ENCODE measurements around the gene RAB44. TPM values are rescaled to one million over a fixed set of nuclear protein-coding genes. Genes with fewer than 3 reads are reported as not detected.

RAB44 gene, protein sequence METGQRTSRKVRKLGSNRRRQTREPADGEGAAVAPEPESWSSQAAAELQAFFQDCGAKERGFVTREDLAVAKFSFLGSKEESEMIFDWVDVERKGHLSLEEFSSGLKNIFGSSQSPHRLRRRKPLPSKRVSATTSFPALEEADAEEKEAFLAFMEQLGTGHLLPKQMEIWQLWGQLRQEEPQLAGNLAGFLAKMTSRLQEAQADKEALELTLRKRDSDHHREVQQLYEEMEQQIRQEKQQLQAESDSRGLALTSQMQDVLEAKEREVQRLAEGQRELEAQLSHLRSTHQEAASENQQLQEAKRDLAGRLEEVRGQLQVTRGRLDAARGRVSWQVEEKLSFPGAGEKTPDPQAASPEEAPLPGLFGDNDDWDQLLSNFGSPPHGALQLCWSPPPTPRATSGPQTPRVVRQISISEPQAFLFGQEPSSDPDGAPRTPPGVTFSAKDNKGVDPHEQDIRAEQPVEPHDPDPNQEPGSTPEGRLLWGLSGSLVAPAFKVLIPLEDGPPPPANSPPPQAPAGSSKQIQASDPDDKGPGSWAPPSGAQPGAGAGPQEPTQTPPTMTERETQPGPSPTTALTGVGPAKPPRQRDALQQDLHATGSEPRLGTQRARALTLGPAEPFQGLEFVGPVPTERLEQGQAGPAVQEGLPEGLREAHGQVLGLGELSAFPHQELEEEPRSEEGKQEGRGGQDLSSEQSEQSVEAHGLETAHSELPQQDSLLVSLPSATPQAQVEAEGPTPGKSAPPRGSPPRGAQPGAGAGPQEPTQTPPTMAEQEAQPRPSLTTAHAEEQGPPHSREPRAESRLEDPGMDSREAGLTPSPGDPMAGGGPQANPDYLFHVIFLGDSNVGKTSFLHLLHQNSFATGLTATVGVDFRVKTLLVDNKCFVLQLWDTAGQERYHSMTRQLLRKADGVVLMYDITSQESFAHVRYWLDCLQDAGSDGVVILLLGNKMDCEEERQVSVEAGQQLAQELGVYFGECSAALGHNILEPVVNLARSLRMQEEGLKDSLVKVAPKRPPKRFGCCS
- polyA plus RNA-seq (2011; rRNA removed) (not detected in 2 replicates), polyA minus RNA-seq (2011; rRNA and poly(A)+ RNA removed) (not detected in 2 replicates)

DNA sequence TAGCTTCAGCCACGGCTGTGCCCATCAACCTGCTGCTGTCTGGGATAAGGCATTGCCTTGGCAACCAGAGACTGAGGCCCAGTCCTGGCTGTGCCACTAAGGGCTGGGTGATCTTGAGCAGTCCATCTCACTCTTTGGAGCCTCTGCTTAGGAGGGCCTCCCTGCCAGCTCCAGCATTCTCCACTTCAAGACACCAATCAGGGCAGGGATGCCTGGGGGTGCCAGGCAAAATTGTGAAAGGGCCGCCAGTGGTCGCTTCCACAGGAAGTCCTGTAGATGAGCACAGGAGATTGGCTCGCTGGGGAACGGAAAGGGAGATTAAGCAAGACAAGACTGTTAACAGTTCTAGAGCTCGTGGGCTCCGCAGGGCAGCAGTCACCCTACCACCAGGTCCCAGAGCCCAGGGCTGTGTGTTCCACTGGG is at the start of gene RAB44:
TSS of gene RAB44 (plus strand) at position 346 of the 423 bp plus-strand sequence. CDS start 6,410 bp downstream, outside the sequence.
- peaks cover 9% of the 10 kb centered on the region for H3K27me3 ChIP-seq (ENCODE audit: control insufficient read depth, insufficient read depth, low read length)
- no peak for DNase-seq (ENCODE audit: low read depth, low spot score)
- ChIA-PET CTCF (interaction anchor here (0.8 kb wide), 1 partner anchor 82 kb away, joined by 3 read pairs; no protein-coding TSS in a partner anchor), POLR2A (interaction anchor here (0.7 kb wide), 1 partner anchor 241 kb away, joined by 4 read pairs; no protein-coding TSS in a partner anchor)
- no peak within 1 kb of the TSS for H3K4me3 ChIP-seq (ENCODE audit: low read depth, low read length)
- TF ChIP-seq, protein P1, sequence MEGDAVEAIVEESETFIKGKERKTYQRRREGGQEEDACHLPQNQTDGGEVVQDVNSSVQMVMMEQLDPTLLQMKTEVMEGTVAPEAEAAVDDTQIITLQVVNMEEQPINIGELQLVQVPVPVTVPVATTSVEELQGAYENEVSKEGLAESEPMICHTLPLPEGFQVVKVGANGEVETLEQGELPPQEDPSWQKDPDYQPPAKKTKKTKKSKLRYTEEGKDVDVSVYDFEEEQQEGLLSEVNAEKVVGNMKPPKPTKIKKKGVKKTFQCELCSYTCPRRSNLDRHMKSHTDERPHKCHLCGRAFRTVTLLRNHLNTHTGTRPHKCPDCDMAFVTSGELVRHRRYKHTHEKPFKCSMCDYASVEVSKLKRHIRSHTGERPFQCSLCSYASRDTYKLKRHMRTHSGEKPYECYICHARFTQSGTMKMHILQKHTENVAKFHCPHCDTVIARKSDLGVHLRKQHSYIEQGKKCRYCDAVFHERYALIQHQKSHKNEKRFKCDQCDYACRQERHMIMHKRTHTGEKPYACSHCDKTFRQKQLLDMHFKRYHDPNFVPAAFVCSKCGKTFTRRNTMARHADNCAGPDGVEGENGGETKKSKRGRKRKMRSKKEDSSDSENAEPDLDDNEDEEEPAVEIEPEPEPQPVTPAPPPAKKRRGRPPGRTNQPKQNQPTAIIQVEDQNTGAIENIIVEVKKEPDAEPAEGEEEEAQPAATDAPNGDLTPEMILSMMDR (IDR thresholded peaks at IDR 0.05; ENCODE audit: low read depth, low read length), result no peak
- no peak within 1 kb of the TSS for H3K27ac ChIP-seq (ENCODE audit: low read depth, low read length)
- peaks cover 7% of the 10 kb centered on the region for H3K9me3 ChIP-seq (ENCODE audit: control insufficient read depth, insufficient read depth, low read length)

DNA sequence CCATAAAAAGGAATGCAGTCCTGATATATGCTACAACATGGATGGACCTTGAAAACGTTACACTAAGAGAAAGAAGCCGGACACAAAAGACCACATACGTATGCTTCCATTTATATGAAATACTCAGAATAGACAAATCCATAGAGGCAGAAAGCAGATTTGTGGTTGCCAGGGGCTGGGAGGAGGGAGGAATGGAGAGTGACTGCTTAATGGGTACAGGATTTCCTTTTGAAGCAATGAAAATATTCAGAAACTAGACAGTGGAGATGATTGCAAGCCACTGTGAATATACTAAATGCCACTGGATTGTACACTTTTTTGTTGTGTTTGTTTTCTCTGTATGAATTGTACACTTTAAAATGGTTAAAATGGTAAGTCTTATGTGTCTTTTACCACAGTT is 48.5 kb upstream of the RAB44 start:
- H3K4me3 ChIP-seq (ENCODE audit: low read depth, low read length), result no peak overlapping the region
- H3K9me3 ChIP-seq (ENCODE audit: control insufficient read depth, insufficient read depth, low read length), result no peaks in the 10 kb centered on the region
- TF ChIP-seq, protein P1 (IDR thresholded peaks at IDR 0.05; ENCODE audit: low read depth, low read length), result no peak
- ChIA-PET POLR2A (no interaction called here), CTCF (no interaction called here)
- no peak overlapping the region for H3K27ac ChIP-seq (ENCODE audit: low read depth, low read length)
- H3K27me3 ChIP-seq (ENCODE audit: control insufficient read depth, insufficient read depth, low read length), result no peaks in the 10 kb centered on the region
- no peak for DNase-seq (ENCODE audit: low read depth, low spot score)

DNA sequence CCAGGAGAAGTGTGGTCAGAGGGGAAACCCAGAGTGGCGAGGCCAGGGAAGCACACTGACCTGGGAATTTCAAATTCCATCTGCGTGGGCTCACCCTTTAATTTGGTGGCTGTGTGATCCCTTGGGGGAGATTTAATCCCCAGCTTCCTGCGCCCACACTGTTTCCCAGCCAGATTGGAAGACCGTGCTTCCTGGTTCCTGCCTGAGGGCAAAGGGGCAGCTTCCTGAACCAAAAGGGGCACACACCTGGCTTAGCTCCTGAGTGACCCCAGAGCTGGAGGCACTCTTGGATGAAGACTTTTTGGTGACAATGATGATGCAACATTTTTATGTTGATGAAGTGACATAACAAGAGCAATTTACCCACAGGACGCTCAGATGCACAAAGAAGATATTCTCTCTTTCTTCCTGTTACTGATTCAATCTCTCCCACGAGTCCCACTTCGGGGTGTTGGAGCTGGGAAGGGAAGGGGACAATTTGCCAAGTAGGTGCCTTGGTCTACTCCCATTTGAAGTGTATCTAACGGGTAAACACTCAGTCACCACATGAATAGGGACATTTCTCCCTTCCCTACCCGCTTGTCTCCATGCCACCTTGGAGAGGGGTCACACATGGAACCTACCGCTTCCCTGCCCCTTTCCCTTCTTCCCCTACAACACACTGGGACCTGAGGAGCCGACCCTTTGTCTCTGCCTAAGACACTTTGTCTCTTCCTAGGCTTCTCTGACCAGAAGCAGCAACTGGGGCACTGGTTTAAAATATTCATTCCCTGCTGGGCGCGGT is 47.7 kb upstream of the RAB44 start:
- ChIA-PET CTCF (no interaction called here), POLR2A (no interaction called here)
- no peak for DNase-seq (ENCODE audit: low read depth, low spot score)
- TF ChIP-seq, protein P1 (IDR thresholded peaks at IDR 0.05; ENCODE audit: low read depth, low read length), result no peak
- H3K9me3 ChIP-seq (ENCODE audit: control insufficient read depth, insufficient read depth, low read length), result no peaks in the 10 kb centered on the region
- H3K27me3 ChIP-seq (ENCODE audit: control insufficient read depth, insufficient read depth, low read length), result no peaks in the 10 kb centered on the region
- H3K4me3 ChIP-seq (ENCODE audit: low read depth, low read length), result no peak overlapping the region
- H3K27ac ChIP-seq (ENCODE audit: low read depth, low read length), result no peak overlapping the region

DNA sequence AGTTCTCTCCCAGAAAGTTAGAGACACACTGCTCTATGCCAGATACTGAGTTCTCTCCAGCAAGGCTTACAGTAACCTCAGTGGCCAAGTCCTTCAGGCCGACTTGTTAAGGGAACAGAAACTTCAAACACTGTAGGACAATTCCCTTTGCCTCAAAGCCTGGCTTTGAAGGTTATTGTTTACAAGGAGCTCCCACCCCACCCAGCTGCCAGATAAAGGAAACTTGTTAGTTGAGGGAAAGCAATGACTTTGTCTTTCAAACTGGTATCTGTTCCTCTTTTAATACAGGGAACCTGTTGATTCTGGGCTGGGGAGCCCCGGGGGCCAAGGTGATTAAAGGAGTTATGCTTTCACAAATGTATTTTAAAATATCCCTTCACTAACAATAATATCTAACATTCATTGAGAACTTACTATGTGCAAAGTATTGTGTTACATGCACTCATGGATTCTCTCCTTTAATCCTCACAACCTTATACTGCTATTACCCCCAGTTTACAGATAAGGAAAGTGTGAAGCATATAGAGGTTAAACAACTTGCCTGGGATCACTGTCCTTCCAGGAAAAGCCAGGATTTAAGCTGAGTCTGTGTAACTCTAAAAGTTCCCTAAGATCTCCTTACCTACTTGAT is 46.7 kb upstream of the RAB44 start:
- CTCF ChIA-PET, result interaction anchor here (1.5 to 1.8 kb wide), 2 partner anchors 27 to 36 kb away, joined by 4 to 6 read pairs; no protein-coding TSS in a partner anchor
- Histone ChIP-seq H3K4me3 (ENCODE audit: low read depth, low read length) (no peak overlapping the region), H3K9me3 (ENCODE audit: control insufficient read depth, insufficient read depth, low read length) (no peaks in the 10 kb centered on the region), H3K27ac (ENCODE audit: low read depth, low read length) (no peak overlapping the region), H3K27me3 (ENCODE audit: control insufficient read depth, insufficient read depth, low read length) (no peaks in the 10 kb centered on the region)
- no peak for DNase-seq (ENCODE audit: low read depth, low spot score)
- POLR2A ChIA-PET, result interaction anchor here (0.6 kb wide), 1 partner anchor 29 kb away, joined by 7 read pairs; no protein-coding TSS in a partner anchor
- TF ChIP-seq, protein P1 (IDR thresholded peaks at IDR 0.05; ENCODE audit: low read depth, low read length), result no peak
